ENCODE results near the gene SLX9. TPM values are rescaled to one million over a fixed set of nuclear protein-coding genes. Genes with fewer than 3 reads are reported as not detected.

SLX9 gene
- polyA plus RNA-seq, 1 of the 3 experiments (the other 2 are of a cell fraction), result 42.9 TPM

GRCh38 chr21:44898851-44899767, 40.7 kb upstream of the SLX9 start:
- Histone ChIP-seq H3K27ac (ENCODE audit: low read depth in 2 of 2, low read length in 1 of 2) (no peak overlapping the region), H3K9ac (no peak overlapping the region), H3K9me2 (no peaks in the 10 kb centered on the region), H3K4me2 (no peak overlapping the region), H3K9me3 (no peaks in the 10 kb centered on the region), H3K79me2 (ENCODE audit: insufficient read depth) (no peaks in the 10 kb centered on the region), H4K20me1 (ENCODE audit: insufficient read depth) (no peaks in the 10 kb centered on the region), H3K27me3 (ENCODE audit: insufficient read depth) (peaks cover 13% of the 10 kb centered on the region; the same call in 1 of the 2 replicates), H3F3A (replicated peaks; ENCODE audit: insufficient read depth) (peaks cover 7% of the 10 kb centered on the region), H3K4me3 (ENCODE audit: low read depth in 2 of 2, low read length in 1 of 2) (no peak overlapping the region), H2AFZ (ENCODE audit: low read depth) (no peak overlapping the region), H3K4me1 (ENCODE audit: control insufficient read depth in 1 of 2, insufficient read depth in 2 of 2, low read depth in 1 of 2, low read length in 1 of 2) (no peaks in the 10 kb centered on the region), H3K36me3 (replicated peaks in 1 of 2; ENCODE audit: control insufficient read depth in 1 of 2, insufficient read depth in 2 of 2, low read length in 1 of 2) (no peaks in the 10 kb centered on the region)
- POLR2A ChIA-PET, result no interaction called here
- CTCF ChIA-PET, result interaction anchor here (0.7 kb wide), 1 partner anchor 40 kb away, joined by 3 read pairs; no protein-coding TSS in a partner anchor
- DNase-seq, result no peak
- TF ChIP-seq, protein P1, sequence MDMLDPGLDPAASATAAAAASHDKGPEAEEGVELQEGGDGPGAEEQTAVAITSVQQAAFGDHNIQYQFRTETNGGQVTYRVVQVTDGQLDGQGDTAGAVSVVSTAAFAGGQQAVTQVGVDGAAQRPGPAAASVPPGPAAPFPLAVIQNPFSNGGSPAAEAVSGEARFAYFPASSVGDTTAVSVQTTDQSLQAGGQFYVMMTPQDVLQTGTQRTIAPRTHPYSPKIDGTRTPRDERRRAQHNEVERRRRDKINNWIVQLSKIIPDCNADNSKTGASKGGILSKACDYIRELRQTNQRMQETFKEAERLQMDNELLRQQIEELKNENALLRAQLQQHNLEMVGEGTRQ (IDR thresholded peaks at IDR 0.05; ENCODE audit: borderline replicate concordance, low read depth, low read length), result no peak
- TF ChIP-seq RFX5 (IDR thresholded peaks at IDR 0.05; ENCODE audit: low read length), result no peak
- no peak for TF ChIP-seq SMC3 (IDR thresholded peaks at IDR 0.05; ENCODE audit: low read depth, low read length)
- TF ChIP-seq REST (IDR thresholded peaks at IDR 0.05; ENCODE audit: low read depth, low read length), result no peak
- 77% methylated on average over 31 of the region's 49 CpGs for WGBS (ENCODE audit: low lambda C conversion rate)

DNA sequence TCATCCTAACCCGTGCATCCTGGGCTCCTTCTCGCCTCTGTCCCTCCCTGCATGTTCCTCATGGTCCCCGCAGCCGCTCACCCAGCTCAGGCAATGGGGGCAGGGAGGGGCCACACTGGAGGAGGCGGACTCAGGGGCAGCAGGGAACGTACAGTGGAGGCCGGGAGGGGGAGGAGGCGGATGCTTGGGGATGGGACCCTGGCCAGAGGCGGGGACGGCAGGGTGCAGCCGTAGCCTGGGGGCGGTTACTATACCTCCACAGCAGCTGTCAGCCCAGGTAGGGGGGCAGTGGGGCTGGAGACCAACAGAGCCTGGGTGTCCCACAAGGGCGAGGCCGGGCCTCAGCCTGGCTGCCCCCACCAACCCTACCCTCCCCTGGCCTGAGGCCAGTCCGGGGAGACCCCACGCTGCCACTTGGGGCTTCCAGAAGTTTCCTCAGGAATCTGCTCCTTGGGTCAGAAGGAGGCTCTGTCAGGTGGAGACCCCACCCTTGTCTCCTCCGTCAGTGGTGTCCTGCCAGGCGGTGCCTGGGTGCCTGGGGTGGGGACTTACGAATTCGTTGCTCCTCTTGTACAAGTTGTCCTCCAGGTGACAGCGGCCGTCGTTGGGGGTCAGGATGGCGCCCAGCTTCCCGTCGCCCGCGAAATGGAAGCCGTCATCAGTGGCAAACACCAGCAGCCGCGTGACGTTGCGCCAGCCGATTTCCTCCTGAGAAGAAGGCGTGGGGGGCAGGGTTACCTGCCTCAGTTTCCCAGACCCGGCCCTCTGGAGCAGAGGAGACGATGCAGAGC, 39.9 kb upstream of the SLX9 start:
- CTCF ChIA-PET, result no interaction called here
- TF ChIP-seq RFX5 (IDR thresholded peaks at IDR 0.05; ENCODE audit: low read length) (no peak), SMC3 (IDR thresholded peaks at IDR 0.05; ENCODE audit: low read depth, low read length) (no peak), TEAD4 (IDR thresholded peaks at IDR 0.05; ENCODE audit: borderline replicate concordance, insufficient read depth) (no peak), POLR2AphosphoS5 (IDR thresholded peaks at IDR 0.05; ENCODE audit: low read depth, low read length) (no peak), RXRA (IDR thresholded peaks at IDR 0.05; ENCODE audit: borderline replicate concordance, low read depth) (no peak), MXI1 (IDR thresholded peaks at IDR 0.05; ENCODE audit: low read depth, low read length) (no peak), FOXM1 (IDR thresholded peaks at IDR 0.05; ENCODE audit: low read depth) (no peak), FOSL2 (IDR thresholded peaks at IDR 0.05; ENCODE audit: borderline replicate concordance, low read depth) (no peak), SIN3A (IDR thresholded peaks at IDR 0.05; ENCODE audit: borderline replicate concordance, low read depth, low read length) (no peak), JUND (IDR thresholded peaks at IDR 0.05) (no peak), EP300 (IDR thresholded peaks at IDR 0.05; ENCODE audit: borderline replicate concordance in 1 of 2, low read depth in 1 of 2, low read length in 1 of 2) (no peak), RCOR1 (IDR thresholded peaks at IDR 0.05; ENCODE audit: low read length) (no peak), IRF3 (IDR thresholded peaks at IDR 0.05; ENCODE audit: low read depth, low read length) (no peak)
- TF ChIP-seq, protein P2, sequence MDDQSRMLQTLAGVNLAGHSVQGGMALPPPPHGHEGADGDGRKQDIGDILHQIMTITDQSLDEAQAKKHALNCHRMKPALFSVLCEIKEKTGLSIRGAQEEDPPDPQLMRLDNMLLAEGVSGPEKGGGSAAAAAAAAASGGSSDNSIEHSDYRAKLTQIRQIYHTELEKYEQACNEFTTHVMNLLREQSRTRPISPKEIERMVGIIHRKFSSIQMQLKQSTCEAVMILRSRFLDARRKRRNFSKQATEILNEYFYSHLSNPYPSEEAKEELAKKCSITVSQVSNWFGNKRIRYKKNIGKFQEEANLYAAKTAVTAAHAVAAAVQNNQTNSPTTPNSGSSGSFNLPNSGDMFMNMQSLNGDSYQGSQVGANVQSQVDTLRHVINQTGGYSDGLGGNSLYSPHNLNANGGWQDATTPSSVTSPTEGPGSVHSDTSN (IDR thresholded peaks at IDR 0.05), result no peak
- TF ChIP-seq, protein P1 (IDR thresholded peaks at IDR 0.05; ENCODE audit: borderline replicate concordance, low read depth, low read length), result no peak

More for the DNA sequence above, 39.9 kb upstream of the SLX9 start:
- H3K9me2 ChIP-seq, result no peaks in the 10 kb centered on the region
- WGBS (ENCODE audit: low lambda C conversion rate), result 79% methylated on average over 25 of the region's 37 CpGs
- no peaks in the 10 kb centered on the region for H3K9me3 ChIP-seq
- no peaks in the 10 kb centered on the region for H3K4me1 ChIP-seq (ENCODE audit: control insufficient read depth in 1 of 2, insufficient read depth in 2 of 2, low read depth in 1 of 2, low read length in 1 of 2)
- no peak overlapping the region for H3K9ac ChIP-seq
- POLR2A ChIA-PET, result no interaction called here
- H3F3A ChIP-seq (replicated peaks; ENCODE audit: insufficient read depth), result peaks cover 7% of the 10 kb centered on the region
- H4K20me1 ChIP-seq (ENCODE audit: insufficient read depth), result no peaks in the 10 kb centered on the region
- no peak overlapping the region for H2AFZ ChIP-seq (ENCODE audit: low read depth)
- DNase-seq, result no peak
- no peaks in the 10 kb centered on the region for H3K79me2 ChIP-seq (ENCODE audit: insufficient read depth)
- H3K27ac ChIP-seq (ENCODE audit: low read depth in 2 of 2, low read length in 1 of 2), result no peak overlapping the region
- H3K4me2 ChIP-seq, result no peak overlapping the region
- H3K4me3 ChIP-seq (ENCODE audit: low read depth in 2 of 2, low read length in 1 of 2), result no peak overlapping the region
- H3K36me3 ChIP-seq (replicated peaks in 1 of 2; ENCODE audit: control insufficient read depth in 1 of 2, insufficient read depth in 2 of 2, low read length in 1 of 2), result no peaks in the 10 kb centered on the region
- H3K27me3 ChIP-seq (ENCODE audit: insufficient read depth), result peaks cover 8% of the 10 kb centered on the region; the same call in 1 of the 2 replicates

Data from SK-N-SH (cell line).